A549 treated with CORT108297 at 1 μM for 4 hours (cell line): ENCODE data around the gene SCNN1G. TPM values are rescaled to one million over a fixed set of nuclear protein-coding genes. Genes with fewer than 3 reads are reported as not detected.

ENCODE experiments used
- total RNA-seq: library from RNA; stranded (reverse); fragments of 200-300 nt; extraction: Qiagen RNA extraction; gene quantifications from 5 replicates; pipeline ENCODE4 v1.2.3, GENCODE V29; 2022

Gene SCNN1G, protein sequence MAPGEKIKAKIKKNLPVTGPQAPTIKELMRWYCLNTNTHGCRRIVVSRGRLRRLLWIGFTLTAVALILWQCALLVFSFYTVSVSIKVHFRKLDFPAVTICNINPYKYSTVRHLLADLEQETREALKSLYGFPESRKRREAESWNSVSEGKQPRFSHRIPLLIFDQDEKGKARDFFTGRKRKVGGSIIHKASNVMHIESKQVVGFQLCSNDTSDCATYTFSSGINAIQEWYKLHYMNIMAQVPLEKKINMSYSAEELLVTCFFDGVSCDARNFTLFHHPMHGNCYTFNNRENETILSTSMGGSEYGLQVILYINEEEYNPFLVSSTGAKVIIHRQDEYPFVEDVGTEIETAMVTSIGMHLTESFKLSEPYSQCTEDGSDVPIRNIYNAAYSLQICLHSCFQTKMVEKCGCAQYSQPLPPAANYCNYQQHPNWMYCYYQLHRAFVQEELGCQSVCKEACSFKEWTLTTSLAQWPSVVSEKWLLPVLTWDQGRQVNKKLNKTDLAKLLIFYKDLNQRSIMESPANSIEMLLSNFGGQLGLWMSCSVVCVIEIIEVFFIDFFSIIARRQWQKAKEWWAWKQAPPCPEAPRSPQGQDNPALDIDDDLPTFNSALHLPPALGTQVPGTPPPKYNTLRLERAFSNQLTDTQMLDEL
- total RNA-seq: 0.09 to 0.18 TPM (median 0.13 TPM) in 5 replicates

DNA sequence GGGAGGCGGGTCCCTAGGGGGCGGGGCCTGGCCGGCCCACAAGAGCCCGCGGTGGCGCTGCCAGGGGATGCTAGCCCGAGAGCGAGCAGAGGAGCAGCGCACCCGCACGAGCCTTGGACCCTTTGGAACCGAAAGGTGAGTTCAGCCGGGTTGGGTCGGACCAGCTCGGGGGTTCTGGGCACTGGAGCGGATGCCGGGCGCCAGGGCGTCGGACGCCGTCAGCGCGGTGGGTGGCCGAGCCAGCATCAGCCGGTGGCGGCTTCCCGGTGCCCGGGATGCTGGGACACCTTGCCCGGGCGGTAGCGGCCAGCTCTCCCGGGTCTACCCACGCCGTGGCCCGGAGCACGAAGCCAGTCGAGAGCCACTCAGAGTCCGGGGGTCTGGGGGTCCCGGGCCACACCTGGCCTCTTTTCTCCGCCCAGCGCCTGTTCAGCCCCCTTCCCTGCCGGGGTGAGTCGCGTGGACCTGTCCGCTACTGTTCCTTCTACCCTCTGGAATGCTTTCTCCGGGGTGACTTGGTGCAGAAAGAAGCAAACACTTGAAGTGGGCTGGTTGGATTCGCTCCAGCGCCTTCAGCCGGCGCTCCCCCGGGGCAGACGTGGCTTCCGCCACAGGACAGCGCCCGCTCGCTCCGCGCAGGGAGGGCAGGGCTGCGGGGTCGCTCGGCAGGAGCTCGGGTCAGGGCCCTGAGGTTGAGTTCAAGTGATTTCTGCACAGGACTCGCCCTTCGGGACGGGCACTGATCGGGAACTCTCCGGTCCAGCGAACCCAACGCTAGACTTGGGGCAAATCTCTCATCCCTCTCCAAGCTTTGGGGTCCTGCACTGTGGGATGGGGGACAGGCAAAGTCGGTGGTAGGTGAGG, at the start of gene SCNN1G:
Gene SCNN1G (plus strand): TSS at position 67 of the 864 bp plus-strand sequence. CDS start 3,527 bp downstream, outside the sequence.

DNA sequence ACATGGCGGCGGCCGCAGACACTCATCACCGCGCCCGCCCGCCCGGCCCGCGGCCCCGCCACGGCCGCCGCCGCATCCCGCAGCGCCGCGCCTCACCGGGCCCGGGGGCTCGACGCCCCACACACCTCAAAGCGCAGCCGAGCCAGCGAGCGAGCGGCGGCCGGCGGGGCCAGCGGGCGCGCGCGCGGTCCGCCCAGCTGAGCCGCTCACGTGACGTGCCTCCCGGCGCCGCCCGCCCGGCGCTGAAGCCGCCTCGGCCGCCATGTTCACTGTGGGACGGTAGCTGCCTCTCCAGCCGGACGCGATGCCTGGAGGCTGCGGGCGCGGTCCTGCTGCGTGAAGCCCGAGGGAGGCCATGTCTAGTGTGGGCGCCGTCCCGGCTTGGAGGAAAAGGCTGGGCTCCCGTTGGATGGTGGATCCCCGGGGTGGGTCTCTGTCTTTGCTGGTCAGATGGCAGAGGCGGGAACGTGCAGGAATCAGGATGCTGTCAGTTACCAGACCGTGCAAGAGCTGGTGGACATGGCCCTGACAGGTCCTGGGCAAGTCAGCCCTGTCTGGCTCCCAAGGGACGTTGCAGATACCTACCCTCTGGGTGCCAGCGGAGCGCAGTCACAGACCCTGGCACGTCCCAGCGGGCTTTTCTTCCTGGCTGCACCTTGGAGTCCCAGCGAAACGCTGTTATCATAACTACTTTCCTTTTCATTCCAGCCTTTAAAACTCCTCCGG, 33.1 kb upstream of the SCNN1G start, which contains the start of gene USP31:
Gene USP31 (minus strand): TSS at position 186 of the 726 bp plus-strand sequence. CDS start 182 bp downstream, at position 4.

Other genes with a start within 250 kb of the SCNN1G start
- gene USP31, start 33.3 kb upstream of the SCNN1G start, total RNA-seq: 9.7 to 11.4 TPM (median 10.3 TPM) in 5 replicates
- gene SCNN1B, start 119.6 kb downstream of the SCNN1G start, total RNA-seq: 0.18 to 0.37 TPM (median 0.22 TPM) in 4 of 5 replicates, not detected in the other